H1 (cell line): ENCODE data around the gene RAB11FIP5. TPM values are rescaled to one million over a fixed set of nuclear protein-coding genes. Genes with fewer than 3 reads are reported as not detected.

Experiments
- CTCF ChIA-PET: fragments of 300-600 bp; sonication (Branson Sonifier 250); formaldehyde crosslinking; loops from one replicate; lab custom pipeline; 2021; ENCODE audit not compliant: partially characterized antibody; lab: Charles Lee
- POLR2A ChIA-PET: fragments of 300-600 bp; sonication (Branson Sonifier 250); formaldehyde crosslinking; loops from one replicate; lab custom pipeline; 2021; ENCODE audit warnings: inconsistent platforms; ENCODE audit not compliant: partially characterized antibody; lab: Charles Lee
- DNase-seq, 2 experiments: peaks; one replicate each; pipeline versions ENCODE4 v3.0.0 to v3.0.0-alpha.2; 2010 to 2022; ENCODE audit warnings: low spot score in 2 of 2, low read depth in 1 of 2, mixed read lengths in 1 of 2
- FAIRE-seq: peaks from 2 replicates; lab custom pipeline; 2011; peaks lifted over from hg19 to GRCh38; lab: Jason Lieb, UNC
- H2AFZ ChIP-seq: 2 replicates; pipeline ENCODE4 v1.8.1; 2012; ENCODE audit warnings: low read length, inconsistent platforms
- H2AK5ac ChIP-seq: 2 replicates; pipeline ENCODE4 v1.6.1; 2013; ENCODE audit warnings: low read depth, low read length
- H2BK120ac ChIP-seq: replicated peaks from 2 replicates; pipeline ENCODE3; 2013; ENCODE audit warnings: low read depth, low read length, inconsistent platforms
- H2BK12ac ChIP-seq: 2 replicates; pipeline ENCODE4 v1.6.1; 2013; ENCODE audit warnings: low read depth, low read length
- H2BK15ac ChIP-seq: 2 replicates; pipeline ENCODE4 v1.6.1; 2013; ENCODE audit warnings: low read length
- H2BK20ac ChIP-seq: 2 replicates; pipeline ENCODE4 v1.6.1; 2013; ENCODE audit warnings: low read length
- H2BK5ac ChIP-seq: 2 replicates; pipeline ENCODE4 v1.6.1; 2013; ENCODE audit warnings: low read depth, low read length
- H3K14ac ChIP-seq: 2 replicates; pipeline ENCODE4 v1.6.1; 2013; ENCODE audit warnings: inconsistent platforms; ENCODE audit not compliant: insufficient read length
- H3K18ac ChIP-seq: 2 replicates; pipeline ENCODE4 v1.6.1; 2013; ENCODE audit warnings: low read length; ENCODE audit errors: extremely low read depth
- H3K23ac ChIP-seq: 2 replicates; pipeline ENCODE4 v1.6.1; 2013; ENCODE audit warnings: inconsistent platforms; ENCODE audit not compliant: insufficient read length
- H3K23me2 ChIP-seq: 2 replicates; pipeline ENCODE4 v1.6.1; 2013; ENCODE audit warnings: low read depth, low read length
- H3K27ac ChIP-seq: 2 replicates; pipeline ENCODE4 v1.6.1; 2011; ENCODE audit warnings: low read depth, low read length, inconsistent platforms
- H3K27me3 ChIP-seq, 4 experiments: replicated peaks in 1 of 4; 1 replicate in 1 of 4; 2 replicates in 3 of 4; pipeline versions ENCODE4 v1.6.1 to v1.8.1; 2011 to 2013; ENCODE audit warnings: low read length in 3 of 4, mild to moderate bottlenecking in 3 of 4, inconsistent platforms in 2 of 4, mixed read lengths in 2 of 4, moderate library complexity in 1 of 4; ENCODE audit not compliant: control insufficient read depth in 3 of 4, insufficient read depth in 3 of 4; ENCODE audit errors: extremely low read depth in 1 of 4
- H3K36me3 ChIP-seq, 4 experiments: 2 replicates each; pipeline versions ENCODE4 v1.6.1 to v1.8.1; 2011 to 2013; ENCODE audit warnings: mild to moderate bottlenecking in 4 of 4, low read length in 3 of 4, moderate library complexity in 2 of 4, control low read depth in 1 of 4, inconsistent platforms in 1 of 4; ENCODE audit not compliant: insufficient read depth in 4 of 4, control insufficient read depth in 2 of 4
- H3K4ac ChIP-seq: replicated peaks from 2 replicates; pipeline ENCODE3; 2013; ENCODE audit warnings: low read length, low read depth, mixed read lengths, inconsistent platforms; ENCODE audit not compliant: insufficient read length
- H3K4me1 ChIP-seq, 4 experiments: replicated peaks in 1 of 4; 1 replicate in 1 of 4; 2 replicates in 3 of 4; pipeline versions ENCODE4 v1.6.1 to v1.8.1; 2011 to 2013; ENCODE audit warnings: low read length in 3 of 4, inconsistent platforms in 2 of 4, mixed read lengths in 1 of 4; ENCODE audit not compliant: insufficient read depth in 4 of 4, control insufficient read depth in 3 of 4
- H3K4me2 ChIP-seq, 2 experiments: 2 replicates each; pipeline versions ENCODE4 v1.6.1 to v1.8.1; 2011 to 2013; ENCODE audit warnings: low read depth in 2 of 2, low read length in 2 of 2, control low read depth in 1 of 2, inconsistent platforms in 1 of 2, mild to moderate bottlenecking in 1 of 2; ENCODE audit not compliant: insufficient read depth in 1 of 2
- H3K4me3 ChIP-seq, 4 experiments: fragments of 200-600, 300-600 bp in 1 of 4; sonication (generic), shearing (Covaris generic), sonication (Bioruptor Twin) in 1 of 4; 2 replicates each; pipeline versions ENCODE4 v1.5.1 to v1.8.1; 2011 to 2016; ENCODE audit warnings: low read length in 4 of 4, low read depth in 3 of 4, control low read depth in 2 of 4, inconsistent platforms in 2 of 4, mild to moderate bottlenecking in 2 of 4, mixed read lengths in 1 of 4, moderate library complexity in 1 of 4; ENCODE audit not compliant: insufficient read depth in 2 of 4; ENCODE audit errors: extremely low read depth in 1 of 4
- H3K56ac ChIP-seq: replicated peaks from 2 replicates; pipeline ENCODE3; 2013; ENCODE audit warnings: low read depth, mild to moderate bottlenecking, mixed read lengths, low read length, inconsistent platforms; ENCODE audit not compliant: insufficient read length
- H3K79me1 ChIP-seq: 2 replicates; pipeline ENCODE4 v1.6.1; 2013; ENCODE audit warnings: low read depth, low read length, control low read depth
- H3K79me2 ChIP-seq, 2 experiments: 2 replicates each; pipeline versions ENCODE4 v1.6.1 to v1.8.1; 2012 to 2013; ENCODE audit warnings: low read length in 2 of 2, mild to moderate bottlenecking in 2 of 2, inconsistent platforms in 1 of 2; ENCODE audit not compliant: insufficient read depth in 2 of 2, control insufficient read depth in 1 of 2
- H3K9ac ChIP-seq, 4 experiments: replicated peaks in 1 of 4; 1 replicate in 1 of 4; 2 replicates in 3 of 4; pipeline versions ENCODE4 v1.6.1 to v1.8.1; 2011 to 2013; ENCODE audit warnings: low read depth in 3 of 4, low read length in 3 of 4, control low read depth in 2 of 4, mild to moderate bottlenecking in 2 of 4, moderate library complexity in 2 of 4, inconsistent platforms in 1 of 4; ENCODE audit errors: extremely low read depth in 1 of 4
- H3K9me3 ChIP-seq, 2 experiments: 2 replicates each; pipeline versions ENCODE4 v1.6.1 to v1.8.1; 2012 to 2013; ENCODE audit warnings: mild to moderate bottlenecking in 2 of 2, moderate library complexity in 2 of 2, control low read depth in 1 of 2, inconsistent platforms in 1 of 2, low read depth in 1 of 2, low read length in 1 of 2, mixed read lengths in 1 of 2; ENCODE audit not compliant: insufficient read depth in 2 of 2
- H4K20me1 ChIP-seq, 2 experiments: replicated peaks in 1 of 2; 2 replicates each; pipeline versions ENCODE3 to v1.8.1; 2011 to 2013; ENCODE audit warnings: inconsistent platforms in 2 of 2, low read length in 2 of 2, mild to moderate bottlenecking in 1 of 2; ENCODE audit not compliant: insufficient read depth in 2 of 2, control insufficient read depth in 1 of 2
- H4K5ac ChIP-seq: 2 replicates; pipeline ENCODE4 v1.6.1; 2013; ENCODE audit warnings: low read length, low read depth, mixed read lengths, inconsistent platforms; ENCODE audit not compliant: insufficient read length
- H4K8ac ChIP-seq: 2 replicates; pipeline ENCODE4 v1.8.0; 2013; ENCODE audit warnings: mild to moderate bottlenecking, moderate library complexity, low read length, inconsistent platforms; ENCODE audit not compliant: insufficient read depth; ENCODE audit errors: extremely low read depth
- H4K91ac ChIP-seq: replicated peaks from 2 replicates; pipeline ENCODE3; 2013; ENCODE audit warnings: low read length, mixed read lengths, inconsistent platforms; ENCODE audit not compliant: insufficient read length
- ATF3 ChIP-seq: IDR thresholded peaks from 2 replicates; pipeline ENCODE4 v1.6.1; 2011; ENCODE audit warnings: low read depth, mild to moderate bottlenecking, low read length; ENCODE audit not compliant: insufficient read depth
- BCL11A ChIP-seq, 2 experiments: IDR thresholded peaks; one replicate each; pipeline ENCODE4 v1.6.1; 2011; ENCODE audit warnings: low read depth in 2 of 2, low read length in 2 of 2, mild to moderate bottlenecking in 2 of 2
- E2F6 ChIP-seq: IDR thresholded peaks from 2 replicates; pipeline ENCODE4 v1.6.1; 2012; ENCODE audit warnings: inconsistent platforms
- EP300 ChIP-seq, 2 experiments: IDR thresholded peaks; 1 replicate in 1 of 2; 2 replicates in 1 of 2; pipeline ENCODE4 v1.6.1; 2011 to 2012; ENCODE audit warnings: low read depth in 2 of 2, low read length in 2 of 2, mild to moderate bottlenecking in 2 of 2, borderline replicate concordance in 1 of 2, inconsistent platforms in 1 of 2, moderate library complexity in 1 of 2
- FOSL1 ChIP-seq: IDR thresholded peaks from 2 replicates; pipeline ENCODE4 v1.6.1; 2011; ENCODE audit warnings: mild to moderate bottlenecking, low read depth, low read length, moderate library complexity; ENCODE audit not compliant: insufficient read depth
- KDM1A ChIP-seq: fragments of 200-600, 300-600 bp; sonication (generic); IDR thresholded peaks from 2 replicates; pipeline ENCODE4 v1.7.1; 2016; ENCODE audit warnings: mild to moderate bottlenecking, low read length, borderline replicate concordance
- PHF8 ChIP-seq: fragments of 200-600 bp; sonication (generic); conservative IDR thresholded peaks from 2 replicates; pipeline ENCODE4 v1.7.1; 2012; ENCODE audit warnings: low read depth, mild to moderate bottlenecking, inconsistent platforms, low read length, moderate library complexity
- TAF7 ChIP-seq: optimal IDR thresholded peaks from 2 replicates; pipeline ENCODE3; 2011; ENCODE audit warnings: low read depth, mild to moderate bottlenecking, inconsistent platforms, low read length, moderate library complexity, borderline replicate concordance
- WGBS, 2 experiments: shearing (Covaris generic) in 1 of 2; methylation state at CpG; one replicate each; pipeline versions ENCODE4 v1.1.6 to v1.1.7; 2013 to 2015; ENCODE audit warnings: low lambda C conversion rate in 2 of 2, mixed read lengths in 2 of 2, inconsistent platforms in 1 of 2, low coverage in 1 of 2, missing lambda C conversion rate in 1 of 2; ENCODE audit not compliant: insufficient replicate concordance in 2 of 2, insufficient coverage in 1 of 2, insufficient read length in 1 of 2; ENCODE audit errors: extremely low coverage in 1 of 2, missing lambda C conversion rate in 1 of 2; 5-methylcytosine and 5-hydroxymethylcytosine counted together
- polyA plus RNA-seq, 7 experiments: library from polyadenylated mRNA; depleted of rRNA in 3 of 7; stranded (reverse) in 5 of 7; unstranded in 2 of 7; fragments of >200 nt in 5 of 7; fragments of 200-250 nt in 2 of 7; gene quantifications; 1 replicate in 5 of 7; 2 replicates in 1 of 7; 4 replicates in 1 of 7; pipeline versions ENCODE4 v1.2.1 to v1.2.3, GENCODE V29; 2011 to 2013; ENCODE audit warnings: missing spikeins in 2 of 7, mixed read lengths in 2 of 7
- total RNA-seq: library from RNA; stranded (reverse); fragmentation: NEBNext Ultra II Directional; extraction: Animal tissue kit (Norgen Biotek cat#: 25700); gene quantifications from 2 replicates; pipeline ENCODE4 v1.2.1, GENCODE V29; 2021

RAB11FIP5 gene
- total and polyA plus RNA-seq, 2 of the 8 experiments (the other 6 are each of a cell fraction or from before 2014, with no cell fraction given), result 6.3 to 17.0 TPM

- H4K5ac ChIP-seq, result no peak overlapping the region
- no peak overlapping the region for H3K4me3 ChIP-seq
- no peak overlapping the region for H2BK15ac ChIP-seq
- H3K27me3 ChIP-seq, result no peaks in the 10 kb centered on the region
- no peak overlapping the region for H3K4ac ChIP-seq
- no peak overlapping the region for H2AFZ ChIP-seq
- POLR2A ChIA-PET, result interaction anchor here (1.1 to 2.5 kb wide), 2 partner anchors 9 to 12 kb away, joined by 3 to 6 read pairs; partner anchors contain the start of gene SFXN5
- H3K9ac ChIP-seq, result no peak overlapping the region
- no peak overlapping the region for H4K91ac ChIP-seq
- H2BK120ac ChIP-seq, result no peak overlapping the region
- no peak for DNase-seq
- no peaks in the 10 kb centered on the region for H3K23me2 ChIP-seq
- peaks cover 0 to 18% (median 7%) of the 10 kb centered on the region in 4 experiments; a peak in 6 of 8 replicates for H3K36me3 ChIP-seq
- peaks cover 0 to 45% of the 10 kb centered on the region in 2 experiments; a peak in 2 of 4 replicates for H3K79me2 ChIP-seq
- no peak overlapping the region for H3K4me2 ChIP-seq
- no peak overlapping the region; the same call in 1 of the 2 replicates for H4K8ac ChIP-seq
- H4K20me1 ChIP-seq, result no peaks in the 10 kb centered on the region
- no peak overlapping the region for H2AK5ac ChIP-seq
- no peak overlapping the region for H2BK12ac ChIP-seq
- no peak overlapping the region for H2BK5ac ChIP-seq
- H3K27ac ChIP-seq, result no peak overlapping the region
- H3K9me3 ChIP-seq, result peaks cover 7 to 14% of the 10 kb centered on the region in 2 experiments; a peak in 2 of 4 replicates
- 86% methylated on average over 6 of the region's 6 CpGs; no CpG with 5 or more reads in 1 of the 2 experiments for WGBS, 2 experiments
- H3K56ac ChIP-seq, result no peak overlapping the region
- peaks cover 6% of the 10 kb centered on the region; the same call in 1 of the 2 replicates for H3K79me1 ChIP-seq
- no peak overlapping the region for H3K14ac ChIP-seq
- CTCF ChIA-PET, result interaction anchor here (0.7 to 4.8 kb wide), 4 partner anchors 24 to 118 kb away, joined by 3 to 30 read pairs (median 6); no protein-coding TSS in a partner anchor
- peaks cover 4 to 9% (median 8%) of the 10 kb centered on the region in 4 experiments for H3K4me1 ChIP-seq
- H2BK20ac ChIP-seq, result no peak overlapping the region
- no peak overlapping the region for H3K18ac ChIP-seq
- no peak for TF ChIP-seq TAF7
- TF ChIP-seq KDM1A, result no peak
- TF ChIP-seq FOSL1, result no peak
- no peak for TF ChIP-seq ATF3
- no peak for TF ChIP-seq E2F6
- no peak for TF ChIP-seq EP300 (IDR thresholded peaks at IDR 0.05; ENCODE audit: borderline replicate concordance in 1 of 2, low read depth in 2 of 2, low read length in 2 of 2)
- no peak for TF ChIP-seq PHF8
- no peak for TF ChIP-seq BCL11A (IDR thresholded peaks at IDR 0.05; ENCODE audit: low read depth in 2 of 2, low read length in 2 of 2)
- TF ChIP-seq, all 59 proteins: peak for 0
- no peak overlapping the region for H3K23ac ChIP-seq
- FAIRE-seq, result no peak
Measured at GRCh38 chr2:73059106-73059505, 53.6 kb downstream of the RAB11FIP5 start.
